Liver (tissue), 9 donors: ENCODE measurements around the gene SMC1A. TPM values are rescaled to one million over a fixed set of nuclear protein-coding genes. Genes with fewer than 3 reads are reported as not detected.

ENCODE experiments used
- DNase-seq: peaks from one replicate; pipeline ENCODE4 v3.0.0-alpha.2; 2017; ENCODE audit warnings: low spot score
- H3K27ac ChIP-seq, 2 donors: one replicate each; pipeline ENCODE4 v1.7.0; 2013; ENCODE audit warnings: inconsistent platforms in 2 of 2, low read length in 2 of 2, control low read depth in 1 of 2, low read depth in 1 of 2, mild to moderate bottlenecking in 1 of 2
- H3K27me3 ChIP-seq, 4 donors: one replicate each; pipeline versions ENCODE4 v1.6.1 to v1.7.0; 2013; ENCODE audit warnings: low read length in 3 of 4, inconsistent platforms in 1 of 4, mild to moderate bottlenecking in 1 of 4, moderate library complexity in 1 of 4; ENCODE audit not compliant: control insufficient read depth in 4 of 4, insufficient read depth in 4 of 4
- H3K36me3 ChIP-seq, 4 donors: one replicate each; pipeline versions ENCODE4 v1.6.1 to v1.7.0; 2013; ENCODE audit warnings: low read length in 3 of 4, mild to moderate bottlenecking in 3 of 4, low read depth in 1 of 4, moderate library complexity in 1 of 4; ENCODE audit not compliant: control insufficient read depth in 4 of 4, insufficient read depth in 3 of 4
- H3K4me1 ChIP-seq, 4 donors: one replicate each; pipeline versions ENCODE4 v1.6.1 to v1.7.0; 2013; ENCODE audit warnings: low read length in 3 of 4, mild to moderate bottlenecking in 3 of 4, moderate library complexity in 1 of 4; ENCODE audit not compliant: control insufficient read depth in 4 of 4, insufficient read depth in 4 of 4
- H3K4me3 ChIP-seq, 3 donors: one replicate each; pipeline versions ENCODE4 v1.6.1 to v1.7.0; 2013; ENCODE audit warnings: low read length in 3 of 3, control low read depth in 1 of 3, low read depth in 1 of 3, mild to moderate bottlenecking in 1 of 3
- H3K9ac ChIP-seq, 2 donors: one replicate each; pipeline ENCODE4 v1.7.0; 2013; ENCODE audit warnings: low read length in 2 of 2, mild to moderate bottlenecking in 2 of 2, moderate library complexity in 2 of 2, control low read depth in 1 of 2, low read depth in 1 of 2
- H3K9me3 ChIP-seq, 4 donors: one replicate each; pipeline versions ENCODE4 v1.6.1 to v1.7.0; 2013; ENCODE audit warnings: low read length in 3 of 4; ENCODE audit not compliant: control insufficient read depth in 4 of 4
- ATF3 ChIP-seq: IDR thresholded peaks from 2 replicates; pipeline ENCODE4 v1.6.1; 2016; ENCODE audit warnings: antibody characterized with exemption
- CTCF ChIP-seq: fragments of 150-350 bp; IDR thresholded peaks from 2 replicates; pipeline ENCODE4 v1.5.1; 2017; ENCODE audit warnings: improper control_type of control experiment, low read depth, low read length; ENCODE audit not compliant: missing input control
- EGR1 ChIP-seq, 2 donors: IDR thresholded peaks; 2 replicates each; pipeline ENCODE4 v1.6.1; 2016 to 2018; ENCODE audit warnings: antibody characterized with exemption in 2 of 2, low read depth in 2 of 2
- FOXA1 ChIP-seq: IDR thresholded peaks from 2 replicates; pipeline ENCODE4 v1.6.1; 2016; ENCODE audit warnings: antibody characterized with exemption
- FOXA2 ChIP-seq: IDR thresholded peaks from 2 replicates; pipeline ENCODE4 v1.6.1; 2016; ENCODE audit warnings: antibody characterized with exemption
- GABPA ChIP-seq, 2 donors: IDR thresholded peaks in 1 of 2; conservative IDR thresholded peaks in 1 of 2; 2 replicates each; pipeline ENCODE4 v1.6.1; 2016; ENCODE audit warnings: antibody characterized with exemption in 2 of 2, mild to moderate bottlenecking in 1 of 2, moderate library complexity in 1 of 2
- HNF4A ChIP-seq, 2 donors: conservative IDR thresholded peaks; 2 replicates each; pipeline ENCODE4 v1.6.1; 2016; ENCODE audit warnings: antibody characterized with exemption in 2 of 2, mild to moderate bottlenecking in 2 of 2
- HNF4G ChIP-seq: IDR thresholded peaks from 2 replicates; pipeline ENCODE4 v1.6.1; 2016; ENCODE audit warnings: antibody characterized with exemption
- JUND ChIP-seq, 2 donors: IDR thresholded peaks; 2 replicates each; pipeline ENCODE4 v1.6.1; 2016; ENCODE audit warnings: antibody characterized with exemption in 2 of 2
- MAX ChIP-seq: IDR thresholded peaks from 2 replicates; pipeline ENCODE4 v1.6.1; 2016; ENCODE audit warnings: antibody characterized with exemption
- NR2F2 ChIP-seq: IDR thresholded peaks from 2 replicates; pipeline ENCODE4 v1.6.1; 2016; ENCODE audit warnings: antibody characterized with exemption
- RAD21 ChIP-seq, 2 donors: IDR thresholded peaks; 2 replicates each; pipeline ENCODE4 v1.6.1; 2016; ENCODE audit warnings: antibody characterized with exemption in 2 of 2, mild to moderate bottlenecking in 2 of 2
- REST ChIP-seq: IDR thresholded peaks from 2 replicates; pipeline ENCODE4 v1.6.1; 2016; ENCODE audit warnings: antibody characterized with exemption, mild to moderate bottlenecking
- RXRA ChIP-seq, 2 donors: IDR thresholded peaks; 2 replicates each; pipeline ENCODE4 v1.6.1; 2017 to 2018; ENCODE audit warnings: antibody characterized with exemption in 2 of 2, mild to moderate bottlenecking in 1 of 2
- SP1 ChIP-seq: IDR thresholded peaks from 2 replicates; pipeline ENCODE4 v1.6.1; 2018; ENCODE audit warnings: antibody characterized with exemption, mild to moderate bottlenecking
- TAF1 ChIP-seq: conservative IDR thresholded peaks from 2 replicates; pipeline ENCODE4 v1.6.1; 2016; ENCODE audit warnings: antibody characterized with exemption, mild to moderate bottlenecking
- YY1 ChIP-seq: IDR thresholded peaks from 2 replicates; pipeline ENCODE4 v1.6.1; 2016; ENCODE audit warnings: antibody characterized with exemption, mild to moderate bottlenecking
- ZBTB33 ChIP-seq: IDR thresholded peaks from 2 replicates; pipeline ENCODE4 v1.6.1; 2016; ENCODE audit warnings: antibody characterized with exemption
- WGBS: extraction: QIAGEN DNeasy Blood & Tissue Kit; methylation state at CpG from one replicate; pipeline ENCODE4 v1.1.7; 2013; 5-methylcytosine and 5-hydroxymethylcytosine counted together
- polyA plus RNA-seq, 2 donors: library from polyadenylated mRNA; stranded (reverse) in 1 of 2; unstranded in 1 of 2; fragments of 200-250 nt in 1 of 2; fragments of >200 nt in 1 of 2; fragmentation: Nextera tagmentation in 1 of 2; extraction: Ambion mirVana in 1 of 2; gene quantifications; one replicate each; pipeline versions ENCODE4 v1.2.1 to v1.2.3, GENCODE V29; 2013 to 2015
- total RNA-seq, 2 donors: library from RNA; depleted of rRNA; stranded (reverse); fragments of >200 nt; gene quantifications; one replicate each; pipeline ENCODE4 v1.2.3, GENCODE V29; 2014
- donor health status: healthy.
- donor health status: healthy.
- donor health status: healthy.
- donor health status: healthy.
- donor health status: healthy.

Gene SMC1A
- total and polyA plus RNA-seq, 4 donors, result 11.0 to 25.6 (median 18.2) TPM

DNA sequence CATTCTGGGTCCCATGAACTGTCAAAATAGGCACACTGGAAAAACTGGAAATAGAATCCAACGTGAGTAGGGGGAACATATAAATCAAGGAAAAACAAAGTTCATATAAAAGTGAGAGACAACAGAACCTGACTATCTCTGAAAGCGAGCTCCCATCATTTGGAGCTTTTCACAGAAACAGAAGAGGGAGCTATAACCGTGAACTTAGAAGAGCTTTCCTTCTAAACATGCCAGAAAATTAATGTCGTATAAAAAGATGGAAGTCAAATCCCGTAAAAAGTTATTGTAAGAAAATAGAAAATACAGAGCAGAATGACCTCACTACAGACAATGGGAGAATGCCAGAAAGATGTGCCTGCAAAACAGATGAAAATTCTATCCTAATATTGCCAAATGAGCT, 35.6 kb upstream of the SMC1A start:
- Histone ChIP-seq H3K4me1 (no peaks in the 10 kb centered on the region), H3K9me3 (no peaks in the 10 kb centered on the region), H3K36me3 (no peaks in the 10 kb centered on the region), H3K9ac (no peak overlapping the region), H3K27ac (no peak overlapping the region), H3K4me3 (no peak overlapping the region), H3K27me3 (no peaks in the 10 kb centered on the region)
- no peak for TF ChIP-seq SP1
- no peak for TF ChIP-seq YY1
- no peak for TF ChIP-seq GABPA (IDR thresholded peaks at IDR 0.05 in 1 of 2, conservative IDR thresholded peaks at IDR 0.05 in 1 of 2)
- no peak for TF ChIP-seq RXRA (IDR thresholded peaks at IDR 0.05)
- no peak for TF ChIP-seq HNF4G
- TF ChIP-seq HNF4A (conservative IDR thresholded peaks at IDR 0.05), result no peak
- no peak for TF ChIP-seq ZBTB33
- TF ChIP-seq FOXA1, result no peak
- TF ChIP-seq MAX, result no peak
- TF ChIP-seq ATF3, result no peak
- TF ChIP-seq FOXA2, result no peak
- no peak for TF ChIP-seq TAF1
- TF ChIP-seq EGR1 (IDR thresholded peaks at IDR 0.05; ENCODE audit: low read depth in 2 of 2), result no peak
- no peak for TF ChIP-seq RAD21 (IDR thresholded peaks at IDR 0.05)
- no peak for TF ChIP-seq JUND (IDR thresholded peaks at IDR 0.05)
- TF ChIP-seq CTCF, result no peak
- no peak for TF ChIP-seq REST
- no peak for TF ChIP-seq NR2F2
- 53% methylated on average over 5 of the region's 5 CpGs for WGBS
- DNase-seq, result no peak

GRCh38 chrX:53456254-53456653, 33.8 kb upstream of the SMC1A start:
- Histone ChIP-seq H3K4me1 (no peaks in the 10 kb centered on the region), H3K9me3 (no peaks in the 10 kb centered on the region), H3K4me3 (no peak overlapping the region), H3K9ac (no peak overlapping the region), H3K27ac (no peak overlapping the region), H3K27me3 (no peaks in the 10 kb centered on the region), H3K36me3 (no peaks in the 10 kb centered on the region)
- WGBS, result 69% methylated on average over 3 of the region's 3 CpGs
- DNase-seq, result no peak
- no peak for TF ChIP-seq CTCF
- no peak for TF ChIP-seq MAX
- TF ChIP-seq RXRA (IDR thresholded peaks at IDR 0.05), result no peak
- no peak for TF ChIP-seq HNF4A (conservative IDR thresholded peaks at IDR 0.05)
- no peak for TF ChIP-seq SP1
- no peak for TF ChIP-seq FOXA1
- no peak for TF ChIP-seq NR2F2
- TF ChIP-seq JUND (IDR thresholded peaks at IDR 0.05), result no peak
- no peak for TF ChIP-seq GABPA (IDR thresholded peaks at IDR 0.05 in 1 of 2, conservative IDR thresholded peaks at IDR 0.05 in 1 of 2)
- no peak for TF ChIP-seq ZBTB33
